ENCODE data around the gene HOXD12.

The HOXD12 gene

DNA sequence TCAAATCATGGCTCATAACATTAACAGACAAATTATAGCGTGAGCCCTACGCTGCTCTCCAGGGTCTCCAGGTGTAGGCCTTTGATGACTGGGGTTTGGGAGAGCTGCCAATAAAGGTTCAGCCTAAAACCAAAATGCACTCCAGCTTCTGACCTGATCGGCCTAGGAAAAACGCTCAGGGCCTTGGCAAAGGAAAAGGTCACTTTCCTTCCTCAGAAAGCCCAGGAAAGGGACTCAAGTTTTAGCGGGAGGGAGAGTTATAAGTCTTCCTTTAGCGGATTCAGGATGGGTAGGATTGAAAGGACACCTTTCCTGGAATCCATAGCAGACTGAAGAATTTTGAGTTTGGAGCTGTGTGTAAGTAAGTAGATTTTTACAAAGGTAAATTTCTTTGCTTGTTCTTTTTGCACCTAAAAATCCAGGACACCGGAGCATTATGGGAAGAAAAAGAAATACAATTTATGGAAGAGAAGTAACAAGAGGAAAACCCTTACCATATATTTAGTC, 24.6 kb upstream of the HOXD12 start:
- Histone ChIP-seq H3K79me2 (ENCODE audit: insufficient read depth, low read length) (no peaks in the 10 kb centered on the region), H3K4me1 (ENCODE audit: insufficient read depth, low read length, severe bottlenecking) (no peaks in the 10 kb centered on the region), H3K36me3 (ENCODE audit: insufficient read depth, low read length) (no peaks in the 10 kb centered on the region), H3K9me3 (ENCODE audit: low read length) (no peaks in the 10 kb centered on the region), H3K9me2 (ENCODE audit: low read depth, low read length) (no peaks in the 10 kb centered on the region), H3F3A (ENCODE audit: insufficient read depth, low read length) (no peaks in the 10 kb centered on the region), H3K27ac (ENCODE audit: low read depth, low read length, poor library complexity, severe bottlenecking) (no peak overlapping the region), H3K4me2 (ENCODE audit: low read length) (no peak overlapping the region), H4K20me1 (ENCODE audit: insufficient read depth, low read length) (no peaks in the 10 kb centered on the region), H3K4me3 (ENCODE audit: low read depth, low read length, poor library complexity, severe bottlenecking) (no peak overlapping the region), H3K27me3 (ENCODE audit: insufficient read depth, low read length) (no peaks in the 10 kb centered on the region), H2AFZ (ENCODE audit: low read length) (no peak overlapping the region), H3K9ac (ENCODE audit: low read length) (no peak overlapping the region)
- no peak for TF ChIP-seq EZH2 (IDR thresholded peaks at IDR 0.05; ENCODE audit: borderline replicate concordance, low read length)
- TF ChIP-seq, protein P1, sequence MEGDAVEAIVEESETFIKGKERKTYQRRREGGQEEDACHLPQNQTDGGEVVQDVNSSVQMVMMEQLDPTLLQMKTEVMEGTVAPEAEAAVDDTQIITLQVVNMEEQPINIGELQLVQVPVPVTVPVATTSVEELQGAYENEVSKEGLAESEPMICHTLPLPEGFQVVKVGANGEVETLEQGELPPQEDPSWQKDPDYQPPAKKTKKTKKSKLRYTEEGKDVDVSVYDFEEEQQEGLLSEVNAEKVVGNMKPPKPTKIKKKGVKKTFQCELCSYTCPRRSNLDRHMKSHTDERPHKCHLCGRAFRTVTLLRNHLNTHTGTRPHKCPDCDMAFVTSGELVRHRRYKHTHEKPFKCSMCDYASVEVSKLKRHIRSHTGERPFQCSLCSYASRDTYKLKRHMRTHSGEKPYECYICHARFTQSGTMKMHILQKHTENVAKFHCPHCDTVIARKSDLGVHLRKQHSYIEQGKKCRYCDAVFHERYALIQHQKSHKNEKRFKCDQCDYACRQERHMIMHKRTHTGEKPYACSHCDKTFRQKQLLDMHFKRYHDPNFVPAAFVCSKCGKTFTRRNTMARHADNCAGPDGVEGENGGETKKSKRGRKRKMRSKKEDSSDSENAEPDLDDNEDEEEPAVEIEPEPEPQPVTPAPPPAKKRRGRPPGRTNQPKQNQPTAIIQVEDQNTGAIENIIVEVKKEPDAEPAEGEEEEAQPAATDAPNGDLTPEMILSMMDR (IDR thresholded peaks at IDR 0.05; ENCODE audit: low read length), result no peak

DNA sequence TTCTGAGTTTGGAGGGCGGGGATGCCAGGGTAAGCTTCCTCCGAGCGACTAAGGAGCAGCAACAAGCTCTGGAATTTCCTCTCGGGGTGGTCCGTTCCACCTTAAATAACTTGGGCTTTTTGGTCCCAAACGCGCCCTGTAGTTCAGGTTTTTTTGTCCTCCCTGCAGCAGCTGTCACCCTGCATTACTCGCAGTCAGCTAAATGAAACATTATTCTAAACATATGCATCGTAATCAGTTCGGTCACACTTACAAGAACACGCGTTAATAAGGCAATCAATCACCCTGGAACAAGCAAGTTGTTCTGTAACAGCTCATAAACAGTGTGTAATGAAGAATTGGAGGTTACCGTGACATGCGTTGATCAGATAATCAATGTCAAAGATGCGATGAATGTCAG, 24.1 kb upstream of the HOXD12 start:
- Histone ChIP-seq H3K9me2 (ENCODE audit: low read depth, low read length) (no peaks in the 10 kb centered on the region), H3K36me3 (ENCODE audit: insufficient read depth, low read length) (no peaks in the 10 kb centered on the region), H3K4me2 (ENCODE audit: low read length) (no peak overlapping the region), H3K4me3 (ENCODE audit: low read depth, low read length, poor library complexity, severe bottlenecking) (no peak overlapping the region), H3K9me3 (ENCODE audit: low read length) (no peaks in the 10 kb centered on the region), H4K20me1 (ENCODE audit: insufficient read depth, low read length) (no peaks in the 10 kb centered on the region), H3K27ac (ENCODE audit: low read depth, low read length, poor library complexity, severe bottlenecking) (no peak overlapping the region), H3K79me2 (ENCODE audit: insufficient read depth, low read length) (no peaks in the 10 kb centered on the region), H3K9ac (ENCODE audit: low read length) (no peak overlapping the region), H3F3A (ENCODE audit: insufficient read depth, low read length) (no peaks in the 10 kb centered on the region), H2AFZ (ENCODE audit: low read length) (no peak overlapping the region), H3K27me3 (ENCODE audit: insufficient read depth, low read length) (no peaks in the 10 kb centered on the region), H3K4me1 (ENCODE audit: insufficient read depth, low read length, severe bottlenecking) (no peaks in the 10 kb centered on the region)
- no peak for TF ChIP-seq EZH2 (IDR thresholded peaks at IDR 0.05; ENCODE audit: borderline replicate concordance, low read length)
- TF ChIP-seq, protein P1 (IDR thresholded peaks at IDR 0.05; ENCODE audit: low read length), result no peak

DNA sequence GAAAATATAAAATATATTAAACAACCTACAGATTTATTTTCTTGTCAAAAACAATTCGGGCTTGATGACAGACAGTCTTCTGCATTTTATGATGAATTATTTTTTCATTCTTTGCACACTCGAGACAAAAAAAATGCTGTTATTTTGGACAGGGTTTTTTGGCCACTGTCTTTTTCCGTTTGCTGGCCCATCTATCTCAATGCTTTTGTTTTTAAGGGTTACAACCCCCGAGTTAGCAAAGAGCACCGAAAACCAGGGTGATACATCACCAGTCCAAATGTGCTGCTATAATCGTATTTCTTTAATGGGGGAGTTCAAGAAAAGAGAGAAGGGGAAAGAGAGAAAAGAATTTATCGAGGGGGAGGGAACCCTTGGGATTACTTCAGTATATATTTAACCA, 23.5 kb upstream of the HOXD12 start:
- Histone ChIP-seq H3K27me3 (ENCODE audit: insufficient read depth, low read length) (no peaks in the 10 kb centered on the region), H3K36me3 (ENCODE audit: insufficient read depth, low read length) (no peaks in the 10 kb centered on the region), H3K4me1 (ENCODE audit: insufficient read depth, low read length, severe bottlenecking) (no peaks in the 10 kb centered on the region), H3F3A (ENCODE audit: insufficient read depth, low read length) (no peaks in the 10 kb centered on the region), H2AFZ (ENCODE audit: low read length) (no peak overlapping the region), H3K4me3 (ENCODE audit: low read depth, low read length, poor library complexity, severe bottlenecking) (no peak overlapping the region), H3K9me3 (ENCODE audit: low read length) (no peaks in the 10 kb centered on the region), H3K79me2 (ENCODE audit: insufficient read depth, low read length) (no peaks in the 10 kb centered on the region), H4K20me1 (ENCODE audit: insufficient read depth, low read length) (no peaks in the 10 kb centered on the region), H3K27ac (ENCODE audit: low read depth, low read length, poor library complexity, severe bottlenecking) (no peak overlapping the region), H3K9ac (ENCODE audit: low read length) (no peak overlapping the region), H3K4me2 (ENCODE audit: low read length) (no peak overlapping the region), H3K9me2 (ENCODE audit: low read depth, low read length) (no peaks in the 10 kb centered on the region)
- TF ChIP-seq EZH2 (IDR thresholded peaks at IDR 0.05; ENCODE audit: borderline replicate concordance, low read length), result no peak
- TF ChIP-seq, protein P1 (IDR thresholded peaks at IDR 0.05; ENCODE audit: low read length), result no peak
